Measurements from ENCODE around the gene CLEC6A. TPM values are rescaled to one million over a fixed set of nuclear protein-coding genes. Genes with fewer than 3 reads are reported as not detected.
"Not testable (repeated sequence)": the region's sequence is repeated elsewhere in the genome, so short reads cannot be mapped to it uniquely, and the experiment has no call there.

Gene CLEC6A
- total RNA-seq = not detected in 2 replicates
- long read RNA-seq = 0 reads

DNA sequence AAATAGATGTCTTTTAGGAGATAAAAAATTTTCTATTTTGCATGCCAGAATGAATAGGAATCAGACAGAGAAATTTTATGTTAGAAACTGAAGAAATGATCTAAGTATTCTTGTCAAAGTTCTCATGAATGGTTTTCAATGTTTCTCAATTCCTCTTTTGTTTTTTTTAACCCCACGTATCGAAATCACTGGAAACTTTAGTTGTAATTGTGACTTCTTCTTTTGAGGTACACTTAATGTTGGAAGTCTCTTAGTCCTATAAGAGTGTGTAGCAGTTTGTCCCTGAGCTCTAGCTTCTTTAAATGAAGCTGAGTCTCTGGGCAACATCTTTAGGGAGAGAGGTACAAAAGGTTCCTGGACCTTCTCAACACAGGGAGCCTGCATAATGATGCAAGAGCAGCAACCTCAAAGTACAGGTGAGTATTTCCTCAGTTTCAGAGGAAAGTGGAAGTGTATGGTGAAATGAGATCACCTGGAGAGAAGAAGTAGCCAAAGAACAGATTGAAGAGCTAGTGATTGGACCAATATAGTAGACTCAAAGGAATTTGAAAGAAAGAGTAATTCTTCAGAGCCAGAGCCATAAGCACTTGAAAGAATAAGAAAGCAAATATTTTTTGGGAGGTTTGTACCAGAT lies at the start of gene CLEC6A:
CLEC6A (plus strand) TSS at position 236 of the 634 bp plus-strand sequence; CDS start at position 386, 150 bp downstream.
- TF ChIP-seq, protein P1, sequence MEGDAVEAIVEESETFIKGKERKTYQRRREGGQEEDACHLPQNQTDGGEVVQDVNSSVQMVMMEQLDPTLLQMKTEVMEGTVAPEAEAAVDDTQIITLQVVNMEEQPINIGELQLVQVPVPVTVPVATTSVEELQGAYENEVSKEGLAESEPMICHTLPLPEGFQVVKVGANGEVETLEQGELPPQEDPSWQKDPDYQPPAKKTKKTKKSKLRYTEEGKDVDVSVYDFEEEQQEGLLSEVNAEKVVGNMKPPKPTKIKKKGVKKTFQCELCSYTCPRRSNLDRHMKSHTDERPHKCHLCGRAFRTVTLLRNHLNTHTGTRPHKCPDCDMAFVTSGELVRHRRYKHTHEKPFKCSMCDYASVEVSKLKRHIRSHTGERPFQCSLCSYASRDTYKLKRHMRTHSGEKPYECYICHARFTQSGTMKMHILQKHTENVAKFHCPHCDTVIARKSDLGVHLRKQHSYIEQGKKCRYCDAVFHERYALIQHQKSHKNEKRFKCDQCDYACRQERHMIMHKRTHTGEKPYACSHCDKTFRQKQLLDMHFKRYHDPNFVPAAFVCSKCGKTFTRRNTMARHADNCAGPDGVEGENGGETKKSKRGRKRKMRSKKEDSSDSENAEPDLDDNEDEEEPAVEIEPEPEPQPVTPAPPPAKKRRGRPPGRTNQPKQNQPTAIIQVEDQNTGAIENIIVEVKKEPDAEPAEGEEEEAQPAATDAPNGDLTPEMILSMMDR (conservative IDR thresholded peaks at IDR 0.05) = no peak
- no peak within 1 kb of the TSS for H3K4me3 Mint-ChIP-seq
- peaks cover 7% of the 10 kb centered on the region for H3K9me3 Mint-ChIP-seq
- DNase-seq (ENCODE audit: low read depth, low spot score) = no peak
- no peaks in the 10 kb centered on the region for H3K36me3 Mint-ChIP-seq (ENCODE audit: low read depth)
- H3K4me1 Mint-ChIP-seq = no peaks in the 10 kb centered on the region
- H3K27me3 Mint-ChIP-seq (ENCODE audit: low read depth) = peaks cover 9% of the 10 kb centered on the region
- H3K27ac Mint-ChIP-seq (ENCODE audit: unreplicated experiment) = no peak within 1 kb of the TSS

DNA sequence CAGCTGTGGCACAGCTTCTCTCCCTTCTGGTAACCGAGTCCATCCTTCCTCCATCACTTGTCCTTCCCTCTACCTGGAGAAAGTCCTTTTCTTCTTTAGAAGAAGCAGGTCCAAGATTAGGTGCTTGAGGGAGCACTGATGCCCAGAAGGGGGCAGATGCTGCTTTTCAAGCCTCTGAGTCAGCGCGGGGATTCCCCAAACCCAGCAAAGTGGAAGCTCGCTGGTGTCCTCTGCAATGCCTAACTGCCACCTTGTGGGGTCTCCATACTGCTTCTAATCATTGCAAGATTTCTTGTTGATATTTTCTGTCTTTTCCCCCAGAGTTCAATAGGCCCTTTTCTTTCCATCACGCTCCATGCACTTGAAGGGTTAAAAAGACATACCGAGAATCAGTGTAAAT lies 36.2 kb upstream of the CLEC6A start:
- not testable (repeated sequence) for H3K27me3 Mint-ChIP-seq (ENCODE audit: low read depth); H3K4me1 Mint-ChIP-seq; DNase-seq (ENCODE audit: low read depth, low spot score); H3K9me3 Mint-ChIP-seq; H3K27ac Mint-ChIP-seq (ENCODE audit: unreplicated experiment); H3K36me3 Mint-ChIP-seq (ENCODE audit: low read depth); H3K4me3 Mint-ChIP-seq

DNA sequence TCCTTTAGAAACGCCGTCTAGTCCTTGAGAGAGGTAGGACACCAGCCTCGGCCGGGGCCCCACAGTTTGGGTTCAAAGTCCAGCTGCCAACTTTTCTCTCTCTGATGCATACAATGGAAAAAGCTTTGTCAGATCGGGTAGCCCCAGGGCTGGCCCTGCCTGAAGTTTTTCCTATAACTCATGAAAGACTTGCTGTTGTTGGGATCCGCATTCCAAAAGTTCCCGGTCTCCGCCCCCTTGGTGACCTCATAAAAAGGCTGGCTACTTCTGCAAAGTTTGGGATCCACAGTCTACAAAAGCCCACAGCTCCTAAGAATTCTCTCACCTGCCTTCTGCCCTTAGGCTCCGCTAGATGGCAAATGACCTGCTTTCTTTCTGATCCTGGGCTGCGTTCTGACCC lies 35.3 kb upstream of the CLEC6A start:
- peaks cover 2% of the 10 kb centered on the region for H3K9me3 Mint-ChIP-seq
- H3K27ac Mint-ChIP-seq (ENCODE audit: unreplicated experiment) = no peak overlapping the region
- DNase-seq (ENCODE audit: low read depth, low spot score) = no peak
- H3K4me3 Mint-ChIP-seq = no peak overlapping the region
- no peaks in the 10 kb centered on the region for H3K27me3 Mint-ChIP-seq (ENCODE audit: low read depth)
- no peaks in the 10 kb centered on the region for H3K4me1 Mint-ChIP-seq
- no peaks in the 10 kb centered on the region for H3K36me3 Mint-ChIP-seq (ENCODE audit: low read depth)
- TF ChIP-seq, protein P1 (conservative IDR thresholded peaks at IDR 0.05) = no peak

DNA sequence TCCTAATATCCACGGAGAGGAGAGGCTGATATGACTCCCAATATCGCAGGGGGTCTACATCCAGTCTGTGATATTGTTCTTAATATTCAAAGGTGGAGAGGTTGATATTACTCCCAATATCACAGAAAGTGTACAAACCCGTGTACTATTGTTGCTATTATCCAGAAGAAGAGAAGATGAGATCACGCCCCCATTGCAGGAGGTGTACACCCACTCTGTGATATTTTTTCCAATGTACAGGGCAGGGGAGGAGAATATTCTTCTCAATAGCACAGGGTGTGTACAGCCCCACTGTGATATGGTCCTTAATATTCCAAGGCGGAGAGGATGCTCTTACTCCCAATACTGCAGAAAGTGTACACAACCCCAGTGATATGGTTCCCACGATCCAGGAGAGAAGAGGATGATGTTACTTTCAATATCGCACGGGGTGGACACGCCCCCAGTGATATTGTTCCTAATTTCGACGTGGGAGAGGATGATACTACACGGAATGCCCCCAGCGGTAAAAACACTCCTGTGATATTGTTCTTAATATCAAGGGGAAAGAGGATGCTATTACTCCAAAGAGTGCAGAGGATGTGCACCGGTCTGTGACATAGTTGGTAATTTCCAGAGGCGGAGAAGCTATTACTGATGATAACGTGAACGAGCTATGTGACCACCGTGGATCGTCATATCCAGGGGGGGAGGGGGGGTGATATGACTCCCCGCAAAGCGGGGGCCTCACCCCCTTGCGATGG lies 11.1 kb upstream of the CLEC6A start:
- not testable (repeated sequence) for DNase-seq (ENCODE audit: low read depth, low spot score); H3K9me3 Mint-ChIP-seq

DNA sequence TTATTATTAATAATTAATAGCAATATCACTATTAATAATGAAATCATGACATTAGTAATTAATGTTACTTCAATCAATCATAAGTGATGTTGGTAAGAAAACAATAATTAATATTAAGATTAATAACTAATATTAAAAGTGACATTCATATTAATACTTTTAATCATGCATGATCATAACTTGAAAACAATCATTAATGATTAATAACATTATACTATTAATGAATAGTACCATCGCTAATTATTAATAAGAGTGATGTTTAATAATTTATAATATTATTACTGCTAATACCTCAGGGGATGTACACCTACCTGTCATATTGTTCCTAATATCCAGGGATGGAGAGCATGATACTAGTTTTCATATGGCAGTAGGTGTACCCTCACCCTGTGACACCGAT lies 10.0 kb upstream of the CLEC6A start:
- TF ChIP-seq, protein P1 (conservative IDR thresholded peaks at IDR 0.05) = no peak
- H3K36me3 Mint-ChIP-seq (ENCODE audit: low read depth) = no peaks in the 10 kb centered on the region

More for the DNA sequence above, 11.1 kb upstream of the CLEC6A start:
- H3K27ac Mint-ChIP-seq (ENCODE audit: unreplicated experiment); H3K36me3 Mint-ChIP-seq (ENCODE audit: low read depth); H3K27me3 Mint-ChIP-seq (ENCODE audit: low read depth); H3K4me3 Mint-ChIP-seq: not testable (repeated sequence)
- peaks cover 13% of the 10 kb centered on the region for H3K4me1 Mint-ChIP-seq

DNA sequence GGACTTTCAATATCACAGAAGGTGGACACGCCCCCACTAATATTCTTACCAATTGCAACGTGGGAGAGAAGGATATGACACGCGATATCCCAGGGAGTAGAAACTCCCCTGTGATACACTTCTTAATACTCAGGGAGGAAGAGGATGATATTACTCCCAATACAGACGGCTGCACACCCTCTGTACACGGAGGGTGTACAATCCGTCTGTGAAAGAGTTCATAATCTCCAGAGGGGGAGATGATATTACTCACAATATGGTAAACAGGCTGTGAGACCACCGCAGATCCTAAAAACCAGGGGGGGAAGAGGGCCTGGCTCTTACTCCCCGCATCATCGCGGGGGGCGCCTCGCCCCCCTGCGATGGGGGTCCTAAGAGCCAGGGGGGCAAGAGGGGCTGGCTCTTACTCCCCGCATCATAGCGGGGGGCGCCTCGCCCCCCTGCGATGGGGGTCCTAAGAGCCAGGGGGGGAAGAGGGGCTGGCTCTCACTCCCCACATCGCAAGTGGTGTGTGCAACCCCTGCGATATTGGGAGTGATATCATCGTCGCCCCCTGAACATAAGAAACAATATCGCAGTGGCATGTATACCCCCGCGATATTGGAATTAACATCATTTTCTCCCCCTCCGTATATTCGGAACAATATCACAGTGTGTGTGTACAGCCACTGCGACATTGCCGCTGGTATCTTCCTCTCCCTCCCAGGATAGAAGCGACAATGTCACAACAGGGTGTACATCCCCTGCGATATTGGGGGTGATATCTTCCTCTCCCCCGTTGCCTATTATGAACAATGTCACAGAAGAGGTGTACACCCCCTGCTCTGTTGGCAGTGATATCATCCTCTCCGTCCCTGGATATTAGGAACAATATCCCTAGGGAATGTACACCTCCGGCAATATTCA lies 8.9 kb upstream of the CLEC6A start:
- H3K9me3 Mint-ChIP-seq = peaks cover 2% of the 10 kb centered on the region
- peaks cover 14% of the 10 kb centered on the region for H3K4me1 Mint-ChIP-seq
- no peaks in the 10 kb centered on the region for H3K36me3 Mint-ChIP-seq (ENCODE audit: low read depth)
- DNase-seq (ENCODE audit: low read depth, low spot score) = no peak
- H3K27me3 Mint-ChIP-seq (ENCODE audit: low read depth) = no peaks in the 10 kb centered on the region
- H3K27ac Mint-ChIP-seq (ENCODE audit: unreplicated experiment) = no peak overlapping the region
- TF ChIP-seq, protein P1 (conservative IDR thresholded peaks at IDR 0.05) = no peak
- H3K4me3 Mint-ChIP-seq = no peak overlapping the region

More for the DNA sequence above, 10.0 kb upstream of the CLEC6A start:
- peaks cover 14% of the 10 kb centered on the region for H3K4me1 Mint-ChIP-seq
- no peaks in the 10 kb centered on the region for H3K27me3 Mint-ChIP-seq (ENCODE audit: low read depth)
- H3K4me3 Mint-ChIP-seq = no peak overlapping the region
- no peak for DNase-seq (ENCODE audit: low read depth, low spot score)
- H3K27ac Mint-ChIP-seq (ENCODE audit: unreplicated experiment) = no peak overlapping the region
- no peaks in the 10 kb centered on the region for H3K9me3 Mint-ChIP-seq

Data from neural crest cell (in vitro differentiated cells).